A172 (cell line): ENCODE measurements around the gene MACROH2A2. TPM values are rescaled to one million over a fixed set of nuclear protein-coding genes. Genes with fewer than 3 reads are reported as not detected.
"Not testable (repeated sequence)": the region's sequence is repeated elsewhere in the genome, so short reads cannot be mapped to it uniquely, and the experiment has no call there.

Experiments used
- DNase-seq: peaks from one replicate; pipeline ENCODE4 v3.0.0-alpha.2; 2015; ENCODE audit warnings: low spot score
- total RNA-seq: library from RNA; depleted of rRNA; stranded (reverse); fragments of >200 nt; shearing (Covaris generic); gene quantifications from 2 replicates; pipeline ENCODE4 v1.2.3, GENCODE V29; 2014; rRNA removed

Gene MACROH2A2
- 12.7 and 15.0 TPM in 2 replicates for total RNA-seq

- DNase-seq = peak; percentile 45
Measured at GRCh38 chr10:70052462-70053217, at the start of gene MACROH2A2. TSS of gene MACROH2A2 (plus strand) at chr10:70052846. CDS start at chr10:70075659, 22,813 bp downstream.

GRCh38 chr10:70007116-70007820 lies 45.4 kb upstream of the MACROH2A2 start:
- no peak for DNase-seq

- no peak for DNase-seq
Measured at GRCh38 chr10:70031215-70031614, 21.4 kb upstream of the MACROH2A2 start.

- no peak for DNase-seq
Measured at GRCh38 chr10:70032667-70033289, 19.9 kb upstream of the MACROH2A2 start.

- no peak for DNase-seq
Measured at GRCh38 chr10:70034232-70034631, 18.4 kb upstream of the MACROH2A2 start.

GRCh38 chr10:70035531-70035930 lies 17.1 kb upstream of the MACROH2A2 start:
- DNase-seq = no peak

- no peak for DNase-seq
Measured at GRCh38 chr10:70038923-70039322, 13.7 kb upstream of the MACROH2A2 start.

GRCh38 chr10:70041016-70041415 lies 11.6 kb upstream of the MACROH2A2 start:
- DNase-seq = no peak

- not testable (repeated sequence) for DNase-seq
Measured at GRCh38 chr10:70041739-70042138, 10.9 kb upstream of the MACROH2A2 start.

- not testable (repeated sequence) for DNase-seq
Measured at GRCh38 chr10:70047066-70047465, 5.6 kb upstream of the MACROH2A2 start.

- DNase-seq = no peak
Measured at GRCh38 chr10:70048030-70048723, 4.5 kb upstream of the MACROH2A2 start.

GRCh38 chr10:70051848-70052247 lies 798 bp upstream of the MACROH2A2 start:
- DNase-seq = no peak

- no peak for DNase-seq
Measured at GRCh38 chr10:70053218-70053840, 683 bp downstream of the MACROH2A2 start.

GRCh38 chr10:70053841-70054288 lies 1.2 kb downstream of the MACROH2A2 start:
- DNase-seq = no peak

GRCh38 chr10:70054902-70055301 lies 2.3 kb downstream of the MACROH2A2 start:
- no peak for DNase-seq

GRCh38 chr10:70055550-70055949 lies 2.9 kb downstream of the MACROH2A2 start:
- DNase-seq = no peak

- DNase-seq = no peak
Measured at GRCh38 chr10:70057306-70057705, 4.7 kb downstream of the MACROH2A2 start.

GRCh38 chr10:70060389-70060788 lies 7.7 kb downstream of the MACROH2A2 start:
- DNase-seq = no peak

- no peak for DNase-seq
Measured at GRCh38 chr10:70063418-70064098, 10.9 kb downstream of the MACROH2A2 start.

GRCh38 chr10:70064486-70064885 lies 11.8 kb downstream of the MACROH2A2 start:
- no peak for DNase-seq

GRCh38 chr10:70066190-70066589 lies 13.5 kb downstream of the MACROH2A2 start:
- DNase-seq = no peak
